GM12878 (cell line): ENCODE measurements around the gene RBM26. TPM values are rescaled to one million over a fixed set of nuclear protein-coding genes. Genes with fewer than 3 reads are reported as not detected.

Experiments
- ATAC-seq: fragments of 200-7000 bp; cut with Tn5 transposase; 3 replicates; pipeline ENCODE4 v1.9.1; 2020; ENCODE audit warnings: mild to moderate bottlenecking, moderate library complexity
- BruUV-seq: library from RNA; stranded (reverse); fragments of 400-500 nt; replicated peaks from 2 replicates; lab custom pipeline; 2021; lab: Mats Ljungman, UMichigan
- CTCF ChIA-PET: fragments of 300-600 bp; sonication (Branson Sonifier 250); formaldehyde crosslinking; extraction: SDS; loops from one replicate; lab custom pipeline; 2021; ENCODE audit warnings: inconsistent platforms; lab: Yijun Ruan, JAX
- POLR2A ChIA-PET: fragments of 350-600 bp; formaldehyde crosslinking; extraction: SDS; loops from one replicate; lab custom pipeline; 2021; ENCODE audit warnings: inconsistent platforms; lab: Charles Lee
- RAD21 ChIA-PET: fragments of 300-600 bp; sonication (Branson Sonifier 250); formaldehyde crosslinking; loops from one replicate; lab custom pipeline; 2023; ENCODE audit warnings: antibody characterized with exemption; ENCODE audit not compliant: unreplicated experiment; lab: Charles Lee
- SMC1A ChIA-PET: fragments of 300-600 bp; sonication (Branson Sonifier 250); formaldehyde crosslinking; loops from one replicate; lab custom pipeline; 2023; ENCODE audit not compliant: unreplicated experiment, uncharacterized antibody; lab: Charles Lee
- DNase-seq: peaks from one replicate; pipeline ENCODE4 v3.0.0-alpha.2; 2011; ENCODE audit warnings: low read depth, low spot score
- FAIRE-seq: peaks from 3 replicates; lab custom pipeline; 2011; peaks lifted over from hg19 to GRCh38; lab: Jason Lieb, UNC
- H2AFZ ChIP-seq: 2 replicates; pipeline ENCODE4 v1.6.0; 2011; ENCODE audit warnings: low read depth, low read length, control low read depth; ENCODE audit not compliant: control insufficient read depth
- H3K27ac ChIP-seq: 2 replicates; pipeline ENCODE4 v1.5.1; 2011; ENCODE audit warnings: control low read depth; ENCODE audit not compliant: control insufficient read depth, insufficient read depth
- H3K27me3 ChIP-seq, 2 experiments: replicated peaks in 1 of 2; 2 replicates each; pipeline versions ENCODE4 v1.6.0 to v1.6.1; 2011; ENCODE audit warnings: low read length in 1 of 2; ENCODE audit not compliant: control insufficient read depth in 2 of 2, insufficient read depth in 2 of 2
- H3K36me3 ChIP-seq, 2 experiments: 2 replicates each; pipeline ENCODE4 v1.5.1; 2011; ENCODE audit warnings: low read length in 1 of 2; ENCODE audit not compliant: control insufficient read depth in 2 of 2, insufficient read depth in 2 of 2
- H3K4me1 ChIP-seq: 2 replicates; pipeline ENCODE4 v1.6.1; 2011; ENCODE audit warnings: mild to moderate bottlenecking, low read length, moderate library complexity, mixed read lengths; ENCODE audit not compliant: control insufficient read depth, insufficient read depth
- H3K4me2 ChIP-seq: 2 replicates; pipeline ENCODE4 v1.6.0; 2011; ENCODE audit warnings: control low read depth; ENCODE audit not compliant: control insufficient read depth, insufficient read depth
- H3K4me3 ChIP-seq: fragments of 200-600 bp; sonication (generic); 2 replicates; pipeline ENCODE4 v1.5.1; 2016
- H3K79me2 ChIP-seq: 2 replicates; pipeline ENCODE4 v1.6.0; 2011; ENCODE audit warnings: low read length; ENCODE audit not compliant: control insufficient read depth, insufficient read depth
- H3K9ac ChIP-seq: 2 replicates; pipeline ENCODE4 v1.8.0; 2011; ENCODE audit warnings: low read length, control low read depth, mixed read lengths; ENCODE audit not compliant: control insufficient read depth, insufficient read depth
- H3K9me3 ChIP-seq: replicated peaks from 3 replicates; pipeline ENCODE4 v1.5.1; 2011; ENCODE audit warnings: mild to moderate bottlenecking, low read length; ENCODE audit not compliant: control insufficient read depth, insufficient read depth
- H4K20me1 ChIP-seq: 2 replicates; pipeline ENCODE4 v1.6.0; 2011; ENCODE audit not compliant: control insufficient read depth, insufficient read depth
- CHD2 ChIP-seq: IDR thresholded peaks from 2 replicates; pipeline ENCODE4 v1.6.1; 2011; ENCODE audit warnings: low read depth, low read length, improper control_type of control experiment, borderline replicate concordance
- DPF2 ChIP-seq: fragments of 450-650 bp; IDR thresholded peaks from 2 replicates; pipeline ENCODE4 v1.6.1; 2017; ENCODE audit warnings: mild to moderate bottlenecking
- MTA2 ChIP-seq: fragments of 450-650 bp; IDR thresholded peaks from 2 replicates; pipeline ENCODE4 v1.6.1; 2016; ENCODE audit warnings: low read depth, mild to moderate bottlenecking, moderate library complexity
- NFIC ChIP-seq: IDR thresholded peaks from 2 replicates; pipeline ENCODE4 v1.6.1; 2012; ENCODE audit warnings: low read depth, mild to moderate bottlenecking, inconsistent platforms, low read length, moderate library complexity
- RUNX3 ChIP-seq: IDR thresholded peaks from 2 replicates; pipeline ENCODE4 v1.6.1; 2012; ENCODE audit warnings: low read length, inconsistent platforms
- SIX5 ChIP-seq: IDR thresholded peaks from 2 replicates; pipeline ENCODE4 v1.6.1; 2011; ENCODE audit warnings: mild to moderate bottlenecking, low read depth, low read length, moderate library complexity; ENCODE audit not compliant: severe bottlenecking
- WGBS: methylation state at CpG from one replicate; pipeline ENCODE4 v1.1.6; 2016; ENCODE audit warnings: low lambda C conversion rate; ENCODE audit not compliant: insufficient replicate concordance, insufficient coverage; ENCODE audit errors: missing lambda C conversion rate; 5-methylcytosine and 5-hydroxymethylcytosine counted together
- in situ Hi-C: fragments of 300-500 bp; cut with MboI; formaldehyde crosslinking; loops from 9 replicates; pipeline ENCODE4 v1.14.3; 2018; ENCODE audit warnings: mixed read lengths
- intact Hi-C: fragments of 100-400 bp; cut with micrococcal nuclease; formaldehyde crosslinking; loops from one replicate; pipeline ENCODE4 v1.14.2; 2022; ENCODE audit not compliant: unreplicated experiment
- polyA plus RNA-seq, 11 experiments: library from polyadenylated mRNA; depleted of rRNA in 4 of 11; unstranded in 6 of 11; stranded (reverse) in 5 of 11; fragments of >200 nt; fragmentation: Nextera tagmentation in 4 of 11; fragmentation: Illumina TruSeq in 1 of 11; extraction: Ambion mirVana in 4 of 11; extraction: Trizol in 1 of 11; gene quantifications; 1 replicate in 1 of 11; 2 replicates in 10 of 11; pipeline versions ENCODE4 v1.2.1 to v1.2.3, GENCODE V29; 2011 to 2016; ENCODE audit warnings: inconsistent platforms in 2 of 11, missing spikeins in 2 of 11, low read depth in 1 of 11
- total RNA-seq, 4 experiments: library from RNA; depleted of rRNA in 3 of 4; stranded (reverse); fragments of >200 nt in 3 of 4; fragmentation: Illumina TruSeq in 1 of 4; extraction: Trizol in 1 of 4; gene quantifications; 2 replicates each; pipeline versions ENCODE4 v1.2.1 to v1.2.3, GENCODE V29; 2013 to 2021
- TF ChIP-seq, protein P1 (sequence below): fragments of 150-350 bp; IDR thresholded peaks from 2 replicates; pipeline ENCODE4 v1.6.1; 2014; ENCODE audit warnings: mild to moderate bottlenecking, low read depth, low read length

RBM26 gene
- total and polyA plus RNA-seq, 10 of the 15 experiments (the other 5 are each of a cell fraction or from before 2014, with no cell fraction given), result 17.6 to 71.3 (median 38.9) TPM

DNA sequence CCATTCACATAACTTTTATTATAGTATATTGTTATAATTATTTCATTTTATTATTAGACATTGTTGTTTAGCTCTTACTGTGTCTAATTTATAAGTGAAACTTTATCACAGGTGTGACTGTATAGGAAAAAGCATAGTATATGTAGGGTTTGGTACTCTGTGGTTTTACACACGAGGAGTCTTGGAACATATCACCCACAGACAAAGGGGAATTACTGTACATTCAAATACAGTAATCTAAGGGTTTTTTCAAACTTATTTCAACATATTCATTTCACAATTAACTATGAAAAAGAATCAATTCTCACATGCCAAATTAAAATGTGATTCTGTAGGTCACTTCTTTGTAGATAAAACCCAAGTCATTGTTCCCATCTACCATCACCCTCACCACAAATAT lies 46.0 kb downstream of the RBM26 start:
- peak; percentile 71 for TF ChIP-seq RUNX3
- 0 out of 2 replicates have a peak, but pooled peaks have one; percentile 28 for TF ChIP-seq MTA2
- no peak for TF ChIP-seq DPF2
- TF ChIP-seq NFIC, result peak; percentile 24; the same call in 1 of the 2 replicates
- no peak for TF ChIP-seq CHD2
- TF ChIP-seq SIX5, result no peak
- TF ChIP-seq, protein P1, sequence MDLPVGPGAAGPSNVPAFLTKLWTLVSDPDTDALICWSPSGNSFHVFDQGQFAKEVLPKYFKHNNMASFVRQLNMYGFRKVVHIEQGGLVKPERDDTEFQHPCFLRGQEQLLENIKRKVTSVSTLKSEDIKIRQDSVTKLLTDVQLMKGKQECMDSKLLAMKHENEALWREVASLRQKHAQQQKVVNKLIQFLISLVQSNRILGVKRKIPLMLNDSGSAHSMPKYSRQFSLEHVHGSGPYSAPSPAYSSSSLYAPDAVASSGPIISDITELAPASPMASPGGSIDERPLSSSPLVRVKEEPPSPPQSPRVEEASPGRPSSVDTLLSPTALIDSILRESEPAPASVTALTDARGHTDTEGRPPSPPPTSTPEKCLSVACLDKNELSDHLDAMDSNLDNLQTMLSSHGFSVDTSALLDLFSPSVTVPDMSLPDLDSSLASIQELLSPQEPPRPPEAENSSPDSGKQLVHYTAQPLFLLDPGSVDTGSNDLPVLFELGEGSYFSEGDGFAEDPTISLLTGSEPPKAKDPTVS, result no peak
- H3K36me3 ChIP-seq, result peaks cover 0 to 24% of the 10 kb centered on the region in 2 experiments; a peak in 3 of 4 replicates

More for the DNA sequence above, 46.0 kb downstream of the RBM26 start:
- ChIA-PET CTCF (interaction anchor here (1.2 to 1.9 kb wide), 2 partner anchors 31 to 182 kb away, joined by 4 to 9 read pairs; no protein-coding TSS in a partner anchor), POLR2A (no interaction called here), RAD21 (interaction anchor here (0.7 to 1.7 kb wide), 2 partner anchors 21 to 168 kb away, joined by 3 to 4 read pairs; no protein-coding TSS in a partner anchor), SMC1A (interaction anchor here (0.7 to 3.5 kb wide), 5 partner anchors 11 to 181 kb away, joined by 3 to 14 read pairs (median 7); no protein-coding TSS in a partner anchor)
- no peaks in the 10 kb centered on the region for H3K9me3 ChIP-seq
- no TSS peak for BruUV-seq
- H3K27ac ChIP-seq, result no peak overlapping the region
- FAIRE-seq (no peak), DNase-seq (no peak), ATAC-seq (peak; percentile 76)
- no peaks in the 10 kb centered on the region for H4K20me1 ChIP-seq
- no peak overlapping the region for H2AFZ ChIP-seq
- H3K9ac ChIP-seq, result no peak overlapping the region
- no peak overlapping the region for H3K4me3 ChIP-seq
- intact Hi-C loops (no loop called here), in situ Hi-C loops (no loop called here)
- H3K27me3 ChIP-seq, result no peaks in the 10 kb centered on the region
- 0% methylated on average over 1 of the region's 1 CpG for WGBS
- no peaks in the 10 kb centered on the region; the same call in 1 of the 2 replicates for H3K79me2 ChIP-seq
- H3K4me2 ChIP-seq, result no peak overlapping the region
- no peaks in the 10 kb centered on the region; the same call in 1 of the 2 replicates for H3K4me1 ChIP-seq
